RKO (cell line): ENCODE results near the gene PRPH2.
"Not testable (repeated sequence)": the region's sequence is repeated elsewhere in the genome, so short reads cannot be mapped to it uniquely, and the experiment has no call there.

Source experiments
- DNase-seq: peaks from one replicate; pipeline ENCODE4 v3.0.0-alpha.2; 2016; ENCODE audit warnings: low spot score

Gene PRPH2

DNA sequence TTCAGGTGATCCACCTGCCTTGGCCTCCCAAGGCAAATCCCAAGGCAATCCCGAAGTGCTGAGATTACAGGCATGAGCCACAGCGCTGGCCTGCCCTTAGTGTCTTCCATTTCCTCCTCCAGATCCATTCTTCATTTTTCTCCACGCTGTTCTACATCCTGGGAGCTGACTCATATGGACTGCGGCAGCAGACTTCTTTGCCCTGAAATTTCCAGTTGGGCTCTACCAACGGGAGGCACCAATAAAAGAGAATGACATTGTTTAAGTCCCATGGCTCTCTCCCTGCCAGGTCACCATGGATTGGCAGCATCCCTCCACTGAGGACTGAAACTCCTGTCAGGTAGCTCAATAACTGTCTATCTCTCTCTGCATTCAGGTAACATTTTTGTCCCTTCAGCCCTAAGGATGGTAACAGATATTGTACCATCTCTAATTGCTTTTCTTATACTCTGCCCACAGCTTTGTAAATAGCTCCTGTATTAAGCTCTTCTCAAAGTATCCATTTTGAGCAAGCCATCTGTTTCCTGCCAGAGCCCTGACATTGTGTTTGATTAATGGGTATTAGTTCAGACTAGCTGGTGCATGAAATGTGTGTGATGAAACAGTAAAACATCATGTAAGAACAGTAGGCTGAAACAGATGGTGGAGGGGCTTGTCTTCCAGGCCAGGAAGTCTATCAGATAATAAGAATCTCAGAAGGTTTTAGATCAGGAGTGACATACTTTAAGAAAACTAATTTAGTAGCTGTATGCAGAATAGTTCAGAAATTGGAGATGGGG lies 19.9 kb upstream of the PRPH2 start:
- DNase-seq: peak; percentile 16

DNA sequence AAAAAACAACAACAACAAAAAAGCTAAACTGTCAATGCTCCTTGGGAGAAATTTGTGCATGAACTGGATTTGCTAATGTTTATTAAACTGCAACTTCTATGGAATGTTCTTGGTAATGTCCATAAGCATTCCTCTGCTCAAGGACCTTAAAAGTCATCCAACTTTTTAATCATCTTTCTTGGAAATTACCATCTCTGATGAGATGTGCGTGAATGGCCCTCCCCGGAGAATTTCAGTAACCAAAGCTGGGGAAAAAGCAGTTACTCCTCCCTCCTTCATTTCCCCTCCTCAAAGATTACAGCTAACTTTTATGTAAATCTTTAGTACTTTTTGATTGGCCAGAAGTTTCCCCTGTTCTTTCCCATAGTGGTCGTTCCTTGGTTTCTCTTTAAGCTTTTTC lies 18.3 kb upstream of the PRPH2 start:
- no peak for DNase-seq

DNA sequence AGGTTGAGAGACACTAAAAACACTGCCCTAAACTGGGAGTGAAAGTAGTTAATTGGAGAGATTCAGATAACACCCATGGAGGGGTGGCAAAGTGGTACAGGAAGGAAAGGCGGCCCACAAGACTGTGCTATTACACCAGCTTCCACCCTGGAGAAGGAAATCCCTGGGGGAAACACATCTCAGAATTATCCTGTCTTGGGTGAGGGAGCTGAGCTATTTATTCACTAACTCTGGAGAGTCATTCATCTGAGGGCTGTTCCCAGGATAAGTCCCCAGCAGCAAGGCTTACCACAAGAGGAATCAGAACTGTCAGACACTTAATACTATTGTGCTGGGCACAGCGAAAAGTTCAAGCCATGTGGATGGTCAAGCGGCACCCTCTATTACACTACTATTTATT lies 13.6 kb upstream of the PRPH2 start:
- no peak for DNase-seq

DNA sequence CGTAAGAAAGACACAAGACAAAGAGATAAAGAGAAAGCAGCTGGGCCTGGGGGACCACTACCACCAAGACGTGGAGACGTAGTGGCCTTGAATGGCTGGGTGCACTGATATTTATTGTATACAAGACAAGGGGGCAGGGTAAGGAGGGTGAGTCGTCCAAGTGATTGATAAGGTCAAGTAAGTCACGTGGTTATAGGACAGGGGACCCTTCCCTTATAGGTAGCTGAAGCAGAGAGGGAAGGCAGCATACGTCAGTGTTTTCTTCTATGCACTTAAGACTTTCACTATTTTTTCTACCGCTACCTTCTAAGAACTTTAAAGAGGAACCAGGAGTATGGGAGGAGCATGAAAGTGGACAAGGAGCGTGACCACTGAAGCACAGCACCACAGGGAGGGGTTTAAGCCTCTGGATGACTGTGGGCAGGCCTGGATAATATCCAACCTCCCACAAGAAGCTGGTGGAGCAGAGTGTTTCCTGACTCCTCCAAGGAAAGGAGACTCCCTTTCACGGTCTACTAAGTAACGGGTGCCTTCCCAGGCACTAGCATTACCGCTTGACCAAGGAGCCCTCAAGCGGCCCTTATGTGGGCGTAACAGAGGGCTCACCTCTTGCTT lies 11.6 kb upstream of the PRPH2 start:
- not testable (repeated sequence) for DNase-seq

DNA sequence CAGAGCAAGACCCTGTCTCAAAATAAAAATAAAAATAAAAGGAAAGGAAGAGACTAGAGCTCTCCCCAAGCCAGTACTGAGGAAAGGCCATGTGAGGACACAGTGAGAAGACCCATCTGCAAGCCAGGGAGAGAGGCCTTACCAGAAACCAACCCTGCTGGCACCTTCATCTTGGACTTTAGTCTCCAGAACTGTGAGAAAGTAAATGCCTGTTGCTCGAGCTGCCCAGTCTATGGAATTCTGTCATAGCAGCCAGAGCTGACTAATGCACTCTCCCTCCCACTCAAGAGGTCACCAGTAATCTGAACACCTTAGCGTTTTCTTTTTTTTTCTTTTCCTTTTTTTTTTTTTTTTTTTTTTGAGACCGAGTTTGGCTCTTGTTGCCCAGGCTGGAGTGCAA lies 7.3 kb upstream of the PRPH2 start:
- DNase-seq: peak; percentile 65

DNA sequence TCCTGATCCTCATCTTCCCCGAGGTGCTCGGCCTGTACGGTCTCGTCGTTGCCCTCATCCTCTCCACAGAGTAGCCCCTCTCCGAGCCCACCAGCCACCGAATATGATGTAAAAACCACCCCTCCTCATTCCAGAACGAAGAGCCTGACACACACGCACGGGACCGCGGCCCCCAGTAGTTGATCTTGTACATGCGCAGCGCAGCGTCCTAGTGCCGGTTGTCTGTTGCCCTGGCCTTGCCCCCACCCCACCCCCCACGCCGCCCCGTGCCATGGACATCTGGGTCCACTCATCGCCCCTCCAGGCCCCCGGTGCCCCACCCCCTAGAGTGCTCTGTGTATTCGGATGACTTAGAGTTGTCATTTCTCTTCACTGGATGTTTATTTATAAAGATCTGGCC lies 5.2 kb upstream of the PRPH2 start:
- no peak for DNase-seq

DNA sequence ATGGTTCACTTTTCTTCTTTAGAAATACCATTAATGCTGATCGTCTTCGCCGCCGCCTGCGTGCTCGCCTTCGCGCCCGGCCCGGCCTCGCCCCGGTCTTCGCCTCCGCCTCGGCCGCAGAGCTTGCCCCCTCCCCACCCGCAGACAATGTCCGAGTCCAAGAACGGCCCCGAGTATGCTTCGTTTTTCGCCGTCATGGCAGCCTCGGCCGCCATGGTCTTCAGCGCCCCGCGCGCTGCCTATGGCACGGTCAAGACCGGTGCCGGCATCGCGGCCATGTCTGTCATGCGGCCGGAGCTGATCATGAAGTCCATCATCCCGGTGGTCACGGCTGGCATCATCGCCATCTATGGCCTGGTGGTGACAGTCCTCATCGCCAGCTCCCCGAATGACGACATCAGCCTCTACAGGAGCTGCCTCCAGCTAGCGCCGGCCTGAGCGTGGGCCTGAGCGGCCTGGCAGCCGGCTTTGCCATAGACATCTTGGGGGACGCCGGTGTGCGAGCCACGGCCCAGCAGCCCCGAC lies 4.8 kb upstream of the PRPH2 start:
- no peak for DNase-seq

DNA sequence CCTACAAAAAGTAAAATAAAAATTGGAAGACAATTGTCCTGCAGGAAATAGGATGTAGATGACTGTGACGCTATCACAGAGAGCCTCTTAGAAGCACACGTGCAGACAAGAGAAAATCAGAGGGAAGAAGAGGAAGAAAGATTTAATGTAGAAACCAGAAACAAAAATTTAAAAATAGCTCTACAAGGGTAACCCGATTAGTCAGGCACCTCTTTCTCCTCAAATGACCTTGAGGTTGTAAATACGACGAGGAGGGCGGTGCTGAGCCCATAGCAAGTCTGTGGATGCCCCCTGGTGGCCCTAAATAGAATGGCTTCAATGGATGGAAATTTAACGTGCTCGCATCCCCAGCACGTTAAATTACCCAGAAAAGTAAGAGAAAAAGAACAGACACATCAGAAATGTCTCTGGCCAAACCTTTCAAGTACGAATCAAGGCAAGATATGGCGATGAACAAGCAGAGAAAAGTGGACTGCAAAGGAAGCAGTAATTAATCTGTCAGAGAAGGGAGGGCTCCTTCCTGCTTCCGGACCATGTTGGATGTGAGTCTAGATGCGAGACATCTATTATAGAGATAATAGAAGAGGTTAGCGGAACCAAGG lies 4.2 kb upstream of the PRPH2 start:
- DNase-seq: peak; percentile 92

DNA sequence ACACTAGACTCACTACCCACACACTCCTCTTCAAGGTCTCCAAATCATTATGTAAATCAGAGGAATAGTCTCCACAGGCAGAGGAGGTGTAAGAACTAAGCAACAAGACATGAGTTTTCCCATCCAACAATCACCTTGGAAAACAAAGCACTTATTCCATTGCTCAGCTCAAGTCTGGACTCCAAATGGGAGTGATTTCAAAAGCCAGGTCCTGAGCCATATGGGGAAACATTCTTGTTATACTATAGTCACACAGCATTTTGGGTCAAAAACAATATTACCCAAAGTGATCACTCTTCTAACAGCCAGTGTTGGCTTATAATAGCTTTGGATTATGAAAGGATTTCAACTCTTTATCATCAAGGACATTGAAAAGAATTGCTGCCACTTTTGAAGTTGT lies 3.6 kb upstream of the PRPH2 start:
- DNase-seq: no peak

DNA sequence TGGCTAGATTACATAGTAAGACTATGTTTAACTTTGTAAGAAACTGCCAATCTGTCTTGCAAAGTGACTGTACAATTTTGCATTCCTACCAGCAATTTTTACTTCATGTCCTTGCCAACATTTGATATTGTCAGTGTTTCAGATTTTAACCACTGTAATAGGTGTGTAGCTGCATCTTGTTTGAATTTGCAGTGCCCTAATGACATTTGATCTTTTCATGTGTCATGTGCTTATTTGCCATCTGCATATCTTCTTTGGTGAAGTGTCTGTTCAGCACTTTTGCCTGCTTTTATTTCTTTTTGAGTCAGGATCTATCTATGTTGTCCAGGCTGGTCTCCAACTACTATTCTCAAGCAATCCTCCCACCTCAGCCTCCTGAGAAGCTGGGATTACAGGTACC lies 2.4 kb upstream of the PRPH2 start:
- no peak for DNase-seq

DNA sequence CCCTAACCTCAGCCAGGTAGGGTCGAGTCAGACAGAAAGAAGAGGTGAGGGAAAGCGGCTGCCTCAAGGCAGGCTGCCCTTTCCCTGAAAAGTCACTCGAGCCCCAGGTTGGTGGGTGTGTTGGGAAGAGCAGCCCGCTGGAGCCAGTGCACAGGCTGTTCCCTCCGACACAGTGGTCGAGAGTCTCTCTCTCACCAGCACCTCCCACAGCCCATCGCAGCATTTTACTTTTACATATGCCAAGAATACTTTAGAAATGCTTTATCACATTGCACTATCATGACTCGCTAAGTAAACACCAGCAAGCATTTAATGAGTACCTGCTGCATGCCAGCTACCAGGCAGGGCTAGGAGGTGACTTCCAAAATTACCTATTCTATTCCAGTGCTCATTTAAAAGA lies 1.7 kb downstream of the PRPH2 start:
- peak; percentile 33 for DNase-seq

DNA sequence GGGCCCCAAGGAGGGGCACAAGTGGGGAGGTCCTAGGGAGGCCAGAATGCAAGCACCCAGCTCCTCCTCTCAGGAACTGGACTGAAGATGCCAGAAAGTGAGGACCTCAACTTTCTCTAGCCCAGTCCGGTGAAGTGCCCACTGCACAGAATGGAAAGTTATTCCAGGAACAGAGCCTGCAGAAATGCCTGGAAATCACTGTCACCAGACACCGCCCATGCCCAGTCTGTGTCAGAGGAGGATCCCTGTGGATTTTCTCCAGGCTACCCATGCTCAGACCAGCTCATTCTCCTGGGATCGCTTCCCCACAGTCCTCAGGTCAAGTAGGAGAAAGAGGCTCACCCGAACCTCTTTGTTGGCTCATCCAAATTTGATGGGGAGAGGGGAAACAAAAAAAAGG lies 6.5 kb downstream of the PRPH2 start:
- DNase-seq: no peak

DNA sequence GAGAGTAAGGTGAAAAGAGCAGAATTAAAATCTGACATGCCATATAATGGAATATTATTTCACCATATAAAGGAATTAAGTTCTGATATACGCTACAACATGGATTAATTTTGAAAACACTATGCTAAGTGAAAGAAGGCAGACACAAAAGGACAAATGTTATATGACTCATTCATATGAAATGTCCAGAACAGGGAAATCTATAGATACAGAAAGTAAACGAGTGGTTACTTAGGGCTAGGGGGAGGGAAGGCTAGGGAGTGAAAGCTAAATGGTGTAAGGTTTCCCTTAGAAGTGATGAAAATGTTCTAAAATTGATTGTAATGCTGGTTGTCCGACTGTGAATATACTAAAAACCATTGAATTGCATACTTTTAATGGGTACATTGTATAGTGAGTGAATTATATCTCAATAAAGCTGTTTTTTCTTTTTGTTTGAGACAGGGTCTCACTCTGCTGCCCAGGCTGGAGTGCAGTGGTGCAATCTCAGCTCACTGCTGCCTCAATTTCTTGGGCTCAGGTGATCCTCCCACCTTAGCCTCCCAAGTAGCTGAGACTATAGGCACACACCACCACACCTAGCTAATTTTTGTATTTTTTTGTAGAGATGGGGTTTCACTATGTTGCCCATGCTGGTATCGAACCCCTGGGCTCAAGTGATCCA lies 8.2 kb downstream of the PRPH2 start:
- DNase-seq: no peak

DNA sequence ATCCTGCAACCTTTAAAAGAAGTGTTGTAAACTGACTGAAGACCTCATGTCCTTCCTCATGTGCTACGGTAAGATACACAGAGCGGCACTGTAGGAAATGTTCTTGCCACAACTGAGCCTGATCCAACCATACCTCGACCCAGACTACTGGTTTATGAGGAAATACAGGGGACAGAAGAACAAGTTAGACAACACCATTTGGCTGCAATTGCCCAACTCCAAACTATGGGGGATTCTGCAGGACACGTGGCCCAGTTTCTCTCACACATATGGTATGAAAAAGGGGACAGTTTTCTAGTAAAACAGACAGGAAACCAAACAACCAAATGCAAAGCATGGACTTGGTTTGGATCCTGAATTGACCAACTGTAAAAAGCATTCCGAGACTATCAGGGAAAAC lies 10.5 kb downstream of the PRPH2 start:
- DNase-seq: no peak

DNA sequence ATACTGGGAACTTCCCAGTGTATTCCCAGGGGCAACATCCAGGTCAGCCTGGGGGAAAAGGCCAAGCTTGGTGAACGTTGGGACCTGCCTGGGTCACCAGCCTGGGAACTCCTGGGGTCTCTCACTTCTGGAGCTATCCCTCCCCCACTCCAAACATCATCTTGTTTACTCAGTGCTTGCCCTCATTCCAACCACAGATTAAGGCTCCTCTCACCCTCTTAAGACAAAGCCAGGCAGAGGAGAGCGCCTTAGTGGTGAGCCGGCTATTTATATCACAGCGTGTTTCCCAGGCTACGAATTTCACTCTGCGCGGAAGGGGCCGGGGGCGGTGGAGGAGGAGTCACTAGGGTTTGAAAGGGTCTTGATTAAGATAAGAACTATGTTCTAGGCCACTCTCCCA lies 12.1 kb downstream of the PRPH2 start:
- DNase-seq: no peak

DNA sequence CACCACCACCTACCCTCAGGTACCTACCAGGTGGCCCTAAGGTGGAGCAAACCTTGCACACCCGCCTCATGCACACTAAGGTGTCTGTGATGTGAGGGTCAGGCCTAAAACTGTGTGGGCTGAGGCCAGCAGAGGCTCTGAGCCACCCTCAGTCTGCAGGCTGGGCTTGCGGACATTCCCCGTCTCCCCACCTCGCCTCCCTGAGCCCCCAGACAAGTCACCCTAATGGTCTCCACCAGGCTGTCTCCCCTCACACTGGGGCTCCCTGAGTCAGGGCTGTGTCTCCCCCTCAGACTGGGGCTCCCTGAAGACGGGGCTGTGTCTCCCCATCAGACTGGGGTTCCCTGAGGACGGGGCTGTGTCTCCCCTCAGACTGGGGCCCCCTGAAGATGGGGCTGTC lies 12.5 kb downstream of the PRPH2 start:
- DNase-seq: no peak

DNA sequence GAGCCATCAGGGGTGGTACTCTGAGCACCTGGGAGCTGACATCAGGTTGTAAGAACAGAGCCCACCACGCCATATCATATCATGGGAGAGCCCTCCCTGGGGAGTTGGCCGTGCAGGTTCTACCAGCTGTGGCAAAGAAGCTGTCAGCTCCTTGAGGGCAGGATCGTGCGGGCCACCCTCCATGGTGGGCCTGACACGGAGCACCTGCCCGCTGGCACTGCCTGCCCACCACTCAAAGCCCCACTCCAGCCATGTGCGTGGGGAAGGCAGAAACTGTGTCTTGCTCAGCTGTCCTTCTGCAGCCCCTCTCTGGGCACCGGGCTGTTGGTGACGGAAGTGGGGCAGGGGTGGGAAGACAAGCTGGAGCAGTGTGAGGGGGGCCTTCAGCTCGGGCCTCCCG lies 14.3 kb downstream of the PRPH2 start:
- no peak for DNase-seq

DNA sequence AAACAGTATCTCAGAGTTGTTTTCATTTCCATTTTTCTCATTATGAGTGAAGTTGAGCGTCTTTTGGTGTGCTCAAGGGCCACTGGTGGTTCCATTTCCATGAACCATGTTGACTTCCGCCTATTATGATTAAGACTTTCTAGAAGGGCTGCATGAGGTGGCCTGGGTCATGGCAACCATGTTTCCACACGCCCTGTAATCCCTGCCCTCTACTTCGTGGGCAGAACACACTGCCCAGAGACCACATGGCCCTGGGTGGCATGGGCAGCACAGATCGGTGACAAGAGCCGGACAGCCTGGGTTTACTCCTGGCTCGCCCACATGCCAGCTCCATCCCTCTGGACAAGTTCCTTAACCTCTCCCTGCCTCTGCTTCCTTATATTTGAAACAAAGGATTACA lies 14.8 kb downstream of the PRPH2 start:
- no peak for DNase-seq

DNA sequence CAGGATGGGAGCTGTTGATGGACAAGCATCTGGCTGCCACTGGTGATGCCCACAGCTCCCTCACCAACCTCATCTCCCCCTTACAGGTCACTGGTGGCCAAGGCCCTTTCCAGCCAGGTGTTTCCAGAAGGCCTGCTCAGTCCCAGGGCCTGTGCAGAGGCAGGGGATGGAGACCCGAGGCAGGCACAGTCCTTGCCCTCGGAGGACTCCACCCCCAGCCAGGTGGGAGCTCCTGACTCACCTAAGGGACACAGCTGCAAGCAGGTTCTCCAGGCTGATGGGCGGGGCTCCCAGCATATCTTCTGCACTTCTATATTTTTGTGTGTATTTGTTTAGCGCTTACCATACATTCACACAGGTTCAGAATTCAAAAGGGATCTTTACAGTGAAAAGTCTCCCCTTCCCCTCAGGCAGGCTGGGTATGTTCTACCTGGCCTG lies 17.4 kb downstream of the PRPH2 start:
- DNase-seq: no peak

DNA sequence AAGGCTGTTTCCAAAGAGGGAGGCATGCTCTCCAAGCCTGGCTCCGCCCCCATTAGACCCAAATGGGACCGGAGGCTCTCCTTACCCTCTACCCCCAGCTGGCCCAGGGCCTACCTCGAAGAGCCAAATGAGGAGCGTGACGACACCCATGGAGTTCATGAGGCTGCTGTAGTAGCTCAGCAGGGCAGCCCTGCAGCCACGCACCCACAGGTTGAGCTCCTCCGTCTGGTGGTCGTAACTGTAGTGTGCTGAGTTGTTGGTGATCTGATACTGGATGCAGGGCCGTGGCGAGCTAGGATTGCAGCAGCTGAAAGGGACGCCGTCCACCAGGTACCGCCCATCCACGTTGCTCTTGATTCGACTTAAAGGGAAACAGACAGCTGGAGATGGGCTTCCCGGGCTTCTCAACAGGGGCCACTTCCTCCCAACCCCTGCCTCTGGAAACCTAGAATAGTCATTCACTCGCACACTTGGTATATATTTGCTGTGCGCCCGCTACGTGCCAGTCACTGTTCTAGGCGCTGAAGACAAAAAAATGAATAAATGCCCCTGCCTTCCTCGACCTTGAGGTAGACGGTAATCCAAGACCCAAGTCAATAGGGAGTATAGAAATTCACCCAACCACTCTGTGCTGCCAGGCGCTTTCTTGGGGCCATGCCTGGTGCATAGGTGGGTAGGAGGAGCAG lies 18.0 kb downstream of the PRPH2 start:
- DNase-seq: no peak

DNA sequence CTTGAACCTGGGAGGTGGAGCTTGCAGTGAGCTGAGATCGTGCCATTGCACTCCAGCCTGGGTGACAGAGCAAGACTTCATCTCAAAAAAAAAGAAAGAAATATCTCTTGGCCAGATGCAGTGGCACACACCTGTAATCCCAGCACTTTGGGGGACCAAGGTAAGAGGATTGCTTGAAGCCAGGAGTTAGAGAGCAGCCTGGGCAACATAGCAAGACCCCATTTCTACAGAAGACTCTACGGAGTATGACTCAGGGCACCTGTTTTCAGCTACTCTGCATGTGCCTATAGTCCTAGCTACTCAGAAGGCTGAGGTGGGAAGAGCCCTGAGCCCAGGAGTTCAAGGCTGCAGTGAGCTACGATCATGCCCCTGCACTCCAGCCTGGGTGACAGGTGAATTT lies 19.6 kb downstream of the PRPH2 start:
- DNase-seq: not testable (repeated sequence)

DNA sequence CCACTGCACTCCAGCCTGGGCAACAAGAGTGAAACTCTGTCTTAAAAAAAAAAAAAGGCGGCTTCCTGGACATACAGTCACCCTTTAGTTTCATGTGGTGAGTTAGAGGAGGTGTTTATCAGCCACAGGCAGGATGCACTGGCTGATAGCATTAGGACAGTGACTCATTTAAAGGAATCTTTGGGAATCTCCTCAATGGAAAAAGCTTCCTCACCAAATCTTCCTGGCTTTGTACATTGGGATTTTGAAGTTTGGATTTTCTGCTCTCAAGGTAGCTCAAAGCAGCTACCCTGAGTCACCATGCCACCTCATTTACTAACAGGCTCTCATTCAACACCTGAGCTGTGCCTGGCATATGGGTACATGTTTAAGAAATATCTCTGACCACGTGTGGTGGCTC lies 20.2 kb downstream of the PRPH2 start:
- peak; percentile 58 for DNase-seq
